ENCODE data around the gene NCKAP5.

NCKAP5 gene

GRCh38 chr2:132977812-132978529 is 590.3 kb downstream of the NCKAP5 start:
- Histone ChIP-seq H3K4me3 (replicated peaks; ENCODE audit: insufficient read depth, low read length) (no peak overlapping the region), H3K27me3 (ENCODE audit: insufficient read depth, poor library complexity, severe bottlenecking) (no peaks in the 10 kb centered on the region), H3K27ac (replicated peaks) (no peak overlapping the region)
- no peak for TF ChIP-seq POLR2AphosphoS5 (IDR thresholded peaks at IDR 0.05; ENCODE audit: low read depth)
- DNase-seq (ENCODE audit: low read depth in 1 of 2, low spot score in 1 of 2) = no peak

DNA sequence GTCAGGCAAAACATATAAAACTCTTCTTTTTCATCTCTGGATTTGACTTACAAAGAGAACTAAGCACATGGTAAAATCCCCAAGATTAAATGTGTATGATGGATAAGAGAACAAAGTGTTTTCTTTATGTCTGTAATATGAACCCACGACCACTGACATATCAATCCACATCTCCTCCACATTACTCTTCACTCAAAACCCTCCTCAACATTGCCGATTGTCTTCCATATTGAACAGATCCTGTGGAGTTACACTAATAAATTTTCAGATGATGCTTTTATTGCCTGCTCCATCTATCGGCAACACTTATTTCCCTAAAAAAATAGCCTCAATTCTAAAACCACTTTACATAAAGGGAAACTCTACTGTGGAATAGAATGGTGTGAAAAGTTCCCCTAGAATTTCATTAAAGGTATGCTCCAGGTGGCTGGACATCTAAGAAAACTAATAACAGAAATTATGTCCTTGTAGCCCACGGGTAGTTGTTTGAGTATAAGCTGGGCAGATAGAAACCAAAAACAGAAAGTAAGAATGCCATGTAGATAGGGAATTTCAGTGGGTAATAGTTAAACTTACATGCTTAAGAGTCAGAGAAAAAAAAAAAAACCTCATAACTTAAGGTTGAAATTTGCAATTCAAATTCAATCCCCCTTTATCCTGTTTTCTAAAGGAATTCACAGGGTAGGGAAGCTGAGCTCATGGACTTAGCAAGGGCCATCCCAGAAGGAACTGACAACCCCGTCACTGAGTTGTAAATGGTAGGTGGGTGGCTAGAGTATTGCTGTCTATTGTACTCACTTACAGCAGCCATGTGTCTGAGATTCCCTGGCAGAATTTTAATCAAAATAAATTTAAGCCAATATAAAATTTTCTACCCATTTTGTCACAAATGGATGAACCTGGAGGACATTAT is 592.8 kb downstream of the NCKAP5 start:
- TF ChIP-seq POLR2AphosphoS5 (IDR thresholded peaks at IDR 0.05; ENCODE audit: low read depth) (no peak), GABPA (IDR thresholded peaks at IDR 0.05; ENCODE audit: low read depth) (no peak), REST (IDR thresholded peaks at IDR 0.05; ENCODE audit: insufficient replicate concordance, low read depth) (no peak), SPI1 (IDR thresholded peaks at IDR 0.05; ENCODE audit: borderline replicate concordance, low read depth) (no peak), CTCF (IDR thresholded peaks at IDR 0.05; ENCODE audit: insufficient read depth, low read length) (no peak)
- no peaks in the 10 kb centered on the region for H3K27me3 ChIP-seq (ENCODE audit: insufficient read depth, poor library complexity, severe bottlenecking)
- DNase-seq (ENCODE audit: low read depth in 1 of 2, low spot score in 1 of 2) = no peak
- no peak overlapping the region for H3K4me3 ChIP-seq (replicated peaks; ENCODE audit: insufficient read depth, low read length)
- no peak overlapping the region for H3K27ac ChIP-seq (replicated peaks)

- Histone ChIP-seq H3K4me3 (replicated peaks; ENCODE audit: insufficient read depth, low read length) (no peak overlapping the region), H3K27me3 (ENCODE audit: insufficient read depth, poor library complexity, severe bottlenecking) (no peaks in the 10 kb centered on the region), H3K27ac (replicated peaks) (no peak overlapping the region)
- TF ChIP-seq REST (IDR thresholded peaks at IDR 0.05; ENCODE audit: insufficient replicate concordance, low read depth) (no peak), GABPA (IDR thresholded peaks at IDR 0.05; ENCODE audit: low read depth) (no peak), CTCF (IDR thresholded peaks at IDR 0.05; ENCODE audit: insufficient read depth, low read length) (no peak), POLR2AphosphoS5 (IDR thresholded peaks at IDR 0.05; ENCODE audit: low read depth) (no peak), SPI1 (IDR thresholded peaks at IDR 0.05; ENCODE audit: borderline replicate concordance, low read depth) (no peak)
- DNase-seq (ENCODE audit: low read depth in 1 of 2, low spot score in 1 of 2) = no peak
Observed at GRCh38 chr2:132974467-132975095, 593.7 kb downstream of the NCKAP5 start.

All from HL-60 (cell line).